Lower leg skin (tissue), 4 donors: ENCODE measurements around the gene ATP11C. TPM values are rescaled to one million over a fixed set of nuclear protein-coding genes. Genes with fewer than 3 reads are reported as not detected.
A peak's percentile ranks its signal among the peaks of the same experiment; 100 is the strongest.

ENCODE experiments used
- DNase-seq, 2 donors: peaks; one replicate each; pipeline ENCODE4 v3.0.0-alpha.2; 2019; ENCODE audit warnings: low spot score in 2 of 2
- H3K4me3 ChIP-seq: fragments of 200-600 bp; sonication (generic); 2 replicates; pipeline ENCODE4 v1.5.1; 2017; ENCODE audit warnings: mild to moderate bottlenecking, low read depth; ENCODE audit not compliant: poor library complexity, severe bottlenecking
- CTCF ChIP-seq, 3 donors: fragments of 450-650 bp; IDR thresholded peaks; one replicate each; pipeline ENCODE4 v1.5.1; 2016; ENCODE audit warnings: antibody characterized with exemption in 3 of 3, mild to moderate bottlenecking in 3 of 3, moderate library complexity in 2 of 3
- POLR2A ChIP-seq, 2 donors: fragments of 450-650 bp; IDR thresholded peaks; one replicate each; pipeline ENCODE4 v1.6.1; 2016 to 2017; ENCODE audit warnings: antibody characterized with exemption in 2 of 2, mild to moderate bottlenecking in 1 of 2, moderate library complexity in 1 of 2
- WGBS, 2 donors: methylation state at CpG; one replicate each; pipeline ENCODE4 v1.1.5; 2018; 5-methylcytosine and 5-hydroxymethylcytosine counted together
- intact Hi-C: fragments of 100-400 bp; cut with DNase I; formaldehyde crosslinking; loops from one replicate; pipeline ENCODE4 v1.15.0; 2023; ENCODE audit warnings: low total_unique reads
- total RNA-seq, 4 donors: library from RNA; depleted of rRNA; stranded (reverse); fragments of >200 nt; gene quantifications; one replicate each; pipeline ENCODE4 v1.1.0, GENCODE V29; 2016

Gene ATP11C
- total RNA-seq, result 10 to 100 TPM in 3 of 4 donors, 1 to 10 TPM in 1; 9.4 to 17.0 (median 13.5) TPM

DNA sequence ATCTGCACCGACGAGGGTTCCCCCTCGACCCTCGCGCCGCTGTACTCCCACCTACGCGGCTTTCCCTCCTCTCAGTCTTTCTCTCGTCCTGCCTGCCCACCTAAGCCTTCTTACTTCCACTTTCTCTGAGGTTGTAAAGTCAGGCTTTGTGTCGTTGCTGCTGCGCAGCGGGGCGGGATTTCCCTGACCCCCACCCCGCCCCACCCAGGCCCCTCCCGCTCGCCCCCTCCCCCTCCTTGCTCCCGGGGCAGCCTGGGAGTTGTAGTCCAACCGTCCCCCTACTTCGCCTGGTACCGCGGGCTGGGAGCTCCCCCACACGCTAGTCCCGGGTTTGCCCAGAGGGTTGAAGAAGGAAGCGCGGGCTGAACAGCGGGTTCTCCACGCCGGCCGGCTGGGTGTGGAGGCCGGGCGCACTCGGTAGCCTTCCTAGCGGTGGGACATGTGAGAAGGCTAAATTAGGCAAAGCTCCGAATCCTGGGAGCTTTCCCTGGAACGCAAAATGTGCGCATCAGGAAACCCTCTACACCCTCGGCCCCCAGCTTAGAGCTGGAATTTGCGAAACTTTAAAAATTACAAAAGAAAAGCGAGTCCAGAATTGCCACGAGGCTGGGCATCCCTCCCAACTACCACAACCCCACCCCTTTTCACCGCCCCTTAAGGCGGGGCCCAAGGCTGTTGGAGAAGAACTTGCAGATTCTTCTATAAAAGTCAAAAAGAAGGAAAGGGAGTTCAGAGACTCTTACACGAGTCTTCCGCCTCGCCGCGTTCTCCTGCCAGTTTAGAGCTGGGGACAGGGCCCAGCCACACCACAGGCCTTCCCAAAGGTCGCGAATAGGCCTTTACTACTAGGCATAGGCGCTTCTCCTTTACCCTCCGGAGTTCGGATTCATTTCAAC, at the start of gene ATP11C:
Gene ATP11C (minus strand): TSS at position 153 of the 896 bp plus-strand sequence. CDS start 1,011 bp downstream, outside the sequence.
- 0 to 20% methylated on average over 44 to 52 of the region's 52 CpGs for WGBS, 2 donors
- TF ChIP-seq CTCF (IDR thresholded peaks at IDR 0.05) (no peak), POLR2A (IDR thresholded peaks at IDR 0.05) (no peak)
- intact Hi-C loops, result no loop called here
- H3K4me3 ChIP-seq, result peak within 1 kb of the TSS; percentile 73
- peak; percentile 71 to 96 for DNase-seq

DNA sequence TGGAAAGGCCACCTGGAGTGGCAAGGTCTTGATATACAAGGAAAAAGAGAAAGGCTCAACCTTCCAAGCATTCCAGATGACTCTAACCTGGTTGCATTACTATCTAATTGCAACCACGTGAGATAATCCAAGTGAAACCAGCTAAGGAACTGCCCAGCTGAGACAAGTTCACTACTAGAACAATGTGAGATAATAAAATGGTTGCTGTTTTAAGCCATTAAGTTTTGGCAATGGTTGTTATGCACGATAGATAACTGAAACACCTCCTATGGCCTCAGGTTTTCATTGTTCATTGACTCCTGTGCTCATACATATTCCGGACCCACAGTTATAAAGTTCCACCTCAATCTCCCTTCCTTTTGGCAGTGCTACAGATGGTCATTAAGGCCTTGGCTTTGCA, 41.6 kb upstream of the ATP11C start:
- no peak for DNase-seq
- TF ChIP-seq POLR2A (IDR thresholded peaks at IDR 0.05), result no peak
- no peak for TF ChIP-seq CTCF (IDR thresholded peaks at IDR 0.05)
- no peak overlapping the region for H3K4me3 ChIP-seq
- 78 to 82% methylated on average over 3 of the region's 3 CpGs for WGBS, 2 donors
- intact Hi-C loops, result loop anchor here (5.0 kb wide), 1 partner anchor 762 kb away; no protein-coding TSS in a partner anchor

DNA sequence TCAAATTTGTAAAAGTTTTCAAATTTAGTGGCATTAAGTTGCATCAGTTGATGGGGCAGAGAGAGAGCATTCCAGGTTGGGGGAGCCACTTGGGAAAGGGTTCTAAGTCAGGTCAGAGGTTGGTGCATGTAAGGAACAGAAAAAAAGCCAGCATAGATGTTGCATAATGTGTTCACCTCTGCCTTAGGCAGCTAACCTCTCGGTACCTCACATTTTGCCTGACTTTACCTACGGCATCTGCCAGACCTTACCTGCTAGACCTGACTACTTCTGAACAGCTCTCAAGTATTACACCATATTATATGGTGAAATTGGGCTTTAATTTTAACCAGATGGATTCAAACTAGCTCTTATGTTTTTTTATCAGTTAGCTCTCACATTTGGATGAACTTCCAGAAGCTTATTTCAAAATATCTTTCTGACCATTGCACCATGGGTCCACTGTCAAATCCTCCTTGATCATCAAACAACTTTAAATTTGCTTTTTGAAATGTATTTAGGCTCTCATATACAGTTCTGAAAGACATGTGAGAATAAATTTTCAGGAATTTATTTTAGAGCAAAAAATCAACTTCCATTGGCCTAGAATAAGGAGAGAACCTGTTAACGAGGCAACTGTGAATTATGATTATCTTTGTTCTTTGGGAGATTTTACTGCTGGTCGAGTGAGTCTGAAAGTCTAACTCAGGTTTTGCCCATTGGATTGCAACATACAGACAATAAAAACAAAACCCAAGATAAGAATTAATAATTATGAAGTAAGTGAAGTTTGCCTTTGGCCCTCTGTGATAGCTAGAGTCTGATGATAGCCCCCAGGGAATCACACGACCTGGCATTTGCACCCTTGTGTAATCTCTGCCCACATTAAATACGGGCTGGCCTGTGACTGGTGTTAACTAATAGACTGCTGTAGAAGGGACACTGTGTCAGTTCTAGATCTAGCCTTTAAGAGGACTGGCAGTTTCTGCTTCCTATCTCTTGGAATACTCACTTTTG, 40.1 kb upstream of the ATP11C start:
- intact Hi-C loops, result loop anchor here (5.0 kb wide), 1 partner anchor 761 kb away; no protein-coding TSS in a partner anchor
- 62 to 67% methylated on average over 6 of the region's 6 CpGs for WGBS, 2 donors
- DNase-seq, result no peak
- H3K4me3 ChIP-seq, result no peak overlapping the region
- no peak for TF ChIP-seq POLR2A (IDR thresholded peaks at IDR 0.05)
- TF ChIP-seq CTCF (IDR thresholded peaks at IDR 0.05), result no peak

DNA sequence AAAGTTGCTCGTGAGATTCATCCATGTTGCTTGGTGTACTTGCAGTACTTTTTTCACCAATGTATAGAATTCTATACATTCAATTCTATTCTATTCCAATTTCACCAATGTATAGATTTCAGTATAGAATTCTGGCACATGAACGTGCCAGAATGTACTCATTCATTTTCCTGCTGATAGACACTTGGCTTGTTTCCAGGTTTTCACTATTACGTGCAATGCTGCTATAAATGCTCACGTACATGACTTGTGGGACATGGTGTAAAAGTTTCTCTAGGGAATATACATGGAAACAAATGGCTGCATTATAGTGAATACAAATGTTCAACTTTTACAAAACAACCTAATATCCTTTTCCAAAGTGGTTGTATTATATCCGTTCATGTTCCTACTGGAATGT, 39.3 kb upstream of the ATP11C start:
- intact Hi-C loops, result loop anchor here (5.0 kb wide), 1 partner anchor 760 kb away; no protein-coding TSS in a partner anchor
- TF ChIP-seq POLR2A (IDR thresholded peaks at IDR 0.05) (no peak), CTCF (IDR thresholded peaks at IDR 0.05) (no peak)
- H3K4me3 ChIP-seq, result no peak overlapping the region
- DNase-seq, result no peak
- 42 to 53% methylated on average over 5 of the region's 5 CpGs for WGBS, 2 donors

DNA sequence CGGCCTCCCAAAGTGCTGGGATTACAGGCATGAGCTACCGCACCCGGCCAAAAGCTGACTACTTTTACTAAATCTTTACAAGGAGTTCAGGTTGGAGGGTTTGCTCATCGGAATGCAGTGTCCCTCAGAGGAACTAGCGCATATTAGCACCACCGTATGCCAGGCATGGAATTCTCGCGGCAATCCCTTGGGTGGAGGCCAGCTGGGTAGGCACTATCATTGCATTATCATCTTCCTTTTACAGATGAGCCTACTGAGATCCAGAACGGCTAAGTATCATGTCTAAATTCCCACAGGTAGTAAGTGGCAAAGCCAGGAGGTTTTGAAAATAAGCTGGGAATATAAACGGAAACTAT, 38.5 kb upstream of the ATP11C start:
- no peak for TF ChIP-seq CTCF (IDR thresholded peaks at IDR 0.05)
- TF ChIP-seq POLR2A (IDR thresholded peaks at IDR 0.05), result no peak
- intact Hi-C loops, result loop anchor here (5.0 kb wide), 1 partner anchor 759 kb away; no protein-coding TSS in a partner anchor
- no peak for DNase-seq
- WGBS, 2 donors, result 37 to 48% methylated on average over 2 to 10 of the region's 10 CpGs
- H3K4me3 ChIP-seq, result no peak overlapping the region
